Endothelial cell (in vitro differentiated cells): Measurements from ENCODE around the gene TERF2IP. TPM values are rescaled to one million over a fixed set of nuclear protein-coding genes. Genes with fewer than 3 reads are reported as not detected.

Experiments used
- DNase-seq: peaks from one replicate; pipeline ENCODE4 v3.0.0; 2021; ENCODE audit warnings: low spot score
- H3K27ac Mint-ChIP-seq: one replicate; pipeline ENCODE4 v1.8.0; 2021; ENCODE audit warnings: mixed read lengths, inconsistent platforms; ENCODE audit not compliant: unreplicated experiment
- H3K27me3 Mint-ChIP-seq: one replicate; pipeline ENCODE4 v1.8.0; 2021; ENCODE audit warnings: mild to moderate bottlenecking, moderate library complexity, mixed read lengths, inconsistent platforms; ENCODE audit not compliant: unreplicated experiment
- H3K36me3 Mint-ChIP-seq: one replicate; pipeline ENCODE4 v1.8.0; 2021; ENCODE audit warnings: mild to moderate bottlenecking, low read depth, mixed read lengths, inconsistent platforms; ENCODE audit not compliant: unreplicated experiment
- H3K4me1 Mint-ChIP-seq: one replicate; pipeline ENCODE4 v1.8.0; 2021; ENCODE audit warnings: mild to moderate bottlenecking, mixed read lengths, inconsistent platforms; ENCODE audit not compliant: unreplicated experiment
- H3K4me3 Mint-ChIP-seq: one replicate; pipeline ENCODE4 v1.8.0; 2021; ENCODE audit warnings: mild to moderate bottlenecking, mixed read lengths, inconsistent platforms; ENCODE audit not compliant: unreplicated experiment
- H3K9me3 Mint-ChIP-seq: one replicate; pipeline ENCODE4 v1.8.0; 2021; ENCODE audit warnings: mixed read lengths, inconsistent platforms; ENCODE audit not compliant: unreplicated experiment
- CTCF ChIP-seq: fragments of 200-600 bp; sonication (generic); IDR thresholded peaks from one replicate; pipeline ENCODE4 v1.5.0; 2021; ENCODE audit warnings: antibody characterized with exemption; ENCODE audit not compliant: unreplicated experiment
- total RNA-seq: library from RNA; stranded (reverse); fragmentation: NEBNext Ultra II Directional; extraction: Animal tissue kit (Norgen Biotek cat#: 25700); gene quantifications from one replicate; pipeline ENCODE4 v1.2.1, GENCODE V29; 2021; ENCODE audit not compliant: unreplicated experiment

TERF2IP gene
- total RNA-seq, 1 donor from 2014 or later = 48.0 TPM

GRCh38 chr16:75695708-75696107, 48.1 kb downstream of the TERF2IP start:
- Mint-ChIP-seq H3K9me3 (peaks cover 23% of the 10 kb centered on the region), H3K4me3 (no peak overlapping the region), H3K27me3 (peaks cover 2% of the 10 kb centered on the region), H3K4me1 (no peaks in the 10 kb centered on the region), H3K36me3 (no peaks in the 10 kb centered on the region), H3K27ac (no peak overlapping the region)
- no peak for TF ChIP-seq CTCF
- DNase-seq = no peak

GRCh38 chr16:75697571-75697970, 50.0 kb downstream of the TERF2IP start:
- H3K36me3 Mint-ChIP-seq = no peaks in the 10 kb centered on the region
- no peak overlapping the region for H3K27ac Mint-ChIP-seq
- H3K4me3 Mint-ChIP-seq = no peak overlapping the region
- H3K27me3 Mint-ChIP-seq = peaks cover 2% of the 10 kb centered on the region
- no peak for DNase-seq
- H3K9me3 Mint-ChIP-seq = peaks cover 17% of the 10 kb centered on the region
- H3K4me1 Mint-ChIP-seq = no peaks in the 10 kb centered on the region
- no peak for TF ChIP-seq CTCF

- peaks cover 2% of the 10 kb centered on the region for H3K27me3 Mint-ChIP-seq
- no peaks in the 10 kb centered on the region for H3K36me3 Mint-ChIP-seq
- no peak for TF ChIP-seq CTCF
- H3K4me1 Mint-ChIP-seq = no peaks in the 10 kb centered on the region
- H3K9me3 Mint-ChIP-seq = peaks cover 4% of the 10 kb centered on the region
- H3K27ac Mint-ChIP-seq = no peak within 1 kb of the TSS
- no peak for DNase-seq
- no peak within 1 kb of the TSS for H3K4me3 Mint-ChIP-seq
Observed at GRCh38 chr16:75701361-75701760, 53.8 kb downstream of the TERF2IP start, which contains the start of gene DUXB. Gene DUXB, minus strand, starts transcription at chr16:75701461. Its CDS starts 43 bp downstream, at chr16:75701418.

GRCh38 chr16:75702242-75702641, 54.7 kb downstream of the TERF2IP start:
- Mint-ChIP-seq H3K4me1 (no peaks in the 10 kb centered on the region), H3K4me3 (no peak overlapping the region), H3K27ac (no peak overlapping the region), H3K9me3 (peaks cover 4% of the 10 kb centered on the region), H3K36me3 (no peaks in the 10 kb centered on the region), H3K27me3 (peaks cover 2% of the 10 kb centered on the region)
- TF ChIP-seq CTCF = no peak
- DNase-seq = no peak

GRCh38 chr16:75703306-75703705, 55.7 kb downstream of the TERF2IP start:
- H3K9me3 Mint-ChIP-seq = peaks cover 4% of the 10 kb centered on the region
- DNase-seq = no peak
- no peak overlapping the region for H3K4me3 Mint-ChIP-seq
- H3K27me3 Mint-ChIP-seq = peaks cover 2% of the 10 kb centered on the region
- H3K27ac Mint-ChIP-seq = no peak overlapping the region
- no peaks in the 10 kb centered on the region for H3K4me1 Mint-ChIP-seq
- no peaks in the 10 kb centered on the region for H3K36me3 Mint-ChIP-seq
- no peak for TF ChIP-seq CTCF

Other genes with a start within 250 kb of the TERF2IP start
- gene CFDP1, start 214.3 kb upstream of the TERF2IP start, total RNA-seq = 65.7 TPM
- 38.0 TPM for gene TMEM170A, start 183.1 kb upstream of the TERF2IP start, total RNA-seq
- gene CHST6, start 152.3 kb upstream of the TERF2IP start, total RNA-seq = 5.3 TPM
- 0.13 TPM for gene CHST5, start 111.7 kb upstream of the TERF2IP start, total RNA-seq
- 14.5 TPM for gene TMEM231, start 91.5 kb upstream of the TERF2IP start, total RNA-seq
- gene GABARAPL2, start 81.4 kb upstream of the TERF2IP start, total RNA-seq = 222 TPM
- 137 TPM for gene ADAT1, start 24.5 kb upstream of the TERF2IP start, total RNA-seq
- gene KARS1, start 108 bp upstream of the TERF2IP start, total RNA-seq = 161 TPM
- gene CPHXL2, start 29.2 kb downstream of the TERF2IP start, total RNA-seq = not detected
- not detected for gene DUXB, start 53.7 kb downstream of the TERF2IP start, total RNA-seq
- gene CPHXL, start 78.7 kb downstream of the TERF2IP start, total RNA-seq = not detected